Endometrial microvascular endothelial cells (primary cell): Measurements from ENCODE around the gene ADAM12. TPM values are rescaled to one million over a fixed set of nuclear protein-coding genes. Genes with fewer than 3 reads are reported as not detected.

Source experiments
- in situ Hi-C: cut with HindIII; loops from 2 replicates; pipeline ENCODE4 v1.10.0; 2017; ENCODE audit warnings: low sequenced_read_pairs, low pct_unique_long_range_greater_than_20kb; ENCODE audit errors: inconsistent ontology term
- total RNA-seq: library from RNA; depleted of rRNA; stranded (reverse); fragments of >200 nt; gene quantifications from one replicate; pipeline ENCODE4 v1.2.3, GENCODE V29; 2015; ENCODE audit errors: inconsistent ontology term

The ADAM12 gene
- total RNA-seq, 1 donor from 2014 or later: 0.28 TPM

- in situ Hi-C loops: no loop called here
Observed at GRCh38 chr10:126408953-126409641, 20.8 kb upstream of the ADAM12 start.

DNA sequence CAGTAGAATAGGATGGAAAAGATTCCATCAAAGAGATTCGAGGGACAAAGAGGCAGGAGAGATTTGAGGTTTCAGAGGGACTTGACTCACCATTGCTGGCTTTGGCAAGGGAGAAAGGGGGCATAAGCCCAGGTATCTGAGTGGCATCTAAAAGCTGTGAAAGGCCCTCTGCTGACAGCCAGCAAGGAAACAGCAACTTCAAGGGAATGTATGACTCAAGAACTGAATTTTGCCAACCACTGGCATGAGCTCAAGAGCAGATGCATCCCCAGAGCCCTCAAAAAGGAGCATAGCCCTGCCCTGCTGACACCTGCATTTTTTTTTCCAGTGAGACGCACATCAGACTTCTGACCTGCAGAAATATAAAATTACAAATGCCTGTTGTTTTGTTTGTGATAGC, 19.6 kb upstream of the ADAM12 start:
- in situ Hi-C loops: no loop called here

DNA sequence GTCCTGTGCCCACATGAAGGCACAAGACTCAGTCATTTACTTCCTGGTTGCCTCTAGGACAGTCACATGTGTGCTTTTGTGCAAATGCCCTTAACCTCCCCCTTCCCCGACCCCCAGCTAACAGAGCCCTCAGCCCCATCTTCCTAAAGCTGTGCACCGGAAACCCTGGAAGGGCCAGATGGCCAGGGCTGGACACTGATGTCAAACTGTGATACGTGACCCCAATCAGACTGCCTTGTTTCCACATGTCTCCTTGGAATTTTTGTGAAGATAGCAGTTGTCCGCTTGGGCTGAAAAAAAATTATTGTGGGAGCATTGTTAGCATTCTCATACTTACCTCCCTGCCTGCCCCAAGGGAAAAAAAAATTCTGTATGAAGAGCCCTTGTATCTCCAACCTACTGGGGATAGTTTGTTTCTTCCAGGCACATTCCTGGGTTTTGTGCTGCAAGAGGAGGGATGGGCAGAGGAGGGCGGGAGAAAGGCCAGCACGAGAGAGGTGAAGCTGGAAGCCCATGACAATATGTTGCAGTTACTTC, 17.0 kb upstream of the ADAM12 start:
- in situ Hi-C loops: no loop called here

DNA sequence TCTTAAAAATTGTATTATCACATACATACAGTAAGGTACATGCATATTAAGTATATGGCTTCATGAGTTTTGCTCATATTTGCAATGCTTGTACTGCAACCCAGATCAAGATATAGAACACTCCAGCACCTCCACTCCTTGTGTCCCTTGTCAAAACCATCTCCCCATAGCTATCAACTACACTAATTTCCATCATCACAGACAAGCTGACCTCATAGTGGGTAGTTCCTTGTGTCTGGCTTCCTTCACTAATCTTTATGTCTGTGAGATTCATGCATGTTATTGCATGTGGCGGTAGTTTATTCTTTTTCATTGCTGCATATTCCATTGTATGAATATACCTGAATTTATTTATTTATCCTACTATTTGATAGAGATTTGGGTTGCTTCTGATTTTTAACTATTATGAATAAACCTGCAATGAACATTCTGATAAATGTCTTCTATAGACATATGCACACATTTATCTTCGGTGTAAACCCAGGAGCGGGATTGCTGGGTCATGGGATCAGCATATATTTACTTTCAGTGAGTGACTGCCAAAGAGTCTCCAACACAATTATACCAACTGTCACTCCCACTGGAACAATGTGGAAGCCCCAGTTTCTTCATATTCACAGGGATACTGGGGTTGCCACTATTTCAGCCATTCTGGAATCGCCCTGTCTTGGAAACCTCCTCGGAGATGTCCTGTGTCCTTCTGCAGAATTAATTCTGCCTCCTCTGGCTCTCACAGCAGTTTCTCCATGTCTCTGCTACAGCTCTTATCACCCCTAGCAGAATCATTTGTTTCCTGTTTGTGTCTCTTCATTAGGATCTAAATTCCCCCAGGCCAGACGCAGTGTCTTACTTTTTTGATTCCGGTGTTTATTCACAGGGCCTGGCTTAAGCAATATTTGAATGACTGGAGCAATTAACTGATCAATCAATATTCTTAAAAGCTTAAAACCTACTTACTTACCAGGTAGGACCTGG, 14.7 kb upstream of the ADAM12 start:
- in situ Hi-C loops: no loop called here

DNA sequence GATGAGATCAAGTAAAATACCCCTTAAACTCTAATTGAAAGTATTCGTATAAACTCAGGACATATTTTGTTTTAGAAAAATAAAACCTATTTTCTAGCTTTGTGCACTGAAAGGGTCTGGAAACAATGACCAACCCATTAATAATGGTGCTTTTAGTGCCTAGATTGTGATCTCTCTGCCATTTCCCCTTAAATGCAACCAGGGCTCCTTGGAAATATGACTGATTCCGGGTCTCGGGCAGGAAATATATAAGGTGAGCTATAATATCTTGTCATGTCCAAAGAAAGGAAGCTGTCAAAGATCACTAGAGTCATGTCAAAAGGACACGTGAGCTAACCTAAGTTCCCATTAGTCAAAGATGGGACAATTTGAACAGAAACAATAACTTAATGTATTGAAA, 12.4 kb upstream of the ADAM12 start:
- in situ Hi-C loops: no loop called here

DNA sequence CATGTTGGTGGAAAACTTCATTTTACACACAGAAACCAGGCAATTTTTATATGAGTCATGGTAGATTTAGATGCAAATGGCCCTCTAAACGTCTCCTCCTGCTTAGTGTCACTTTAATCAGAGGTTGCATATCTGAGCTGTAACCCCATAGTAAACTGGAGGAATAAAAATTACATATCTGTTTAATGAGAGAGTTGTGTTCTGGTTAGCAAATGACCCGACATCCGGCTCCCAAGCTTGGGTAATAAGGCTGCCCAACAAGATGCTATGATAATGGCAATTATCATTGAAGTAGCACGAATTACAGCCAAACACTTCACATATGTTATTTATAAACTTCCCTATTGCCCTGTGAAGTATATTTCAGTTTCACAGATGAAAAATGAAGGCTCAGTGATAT, 10.6 kb upstream of the ADAM12 start:
- in situ Hi-C loops: no loop called here

- in situ Hi-C loops: no loop called here
Observed at GRCh38 chr10:126398383-126398743, 10.1 kb upstream of the ADAM12 start.

DNA sequence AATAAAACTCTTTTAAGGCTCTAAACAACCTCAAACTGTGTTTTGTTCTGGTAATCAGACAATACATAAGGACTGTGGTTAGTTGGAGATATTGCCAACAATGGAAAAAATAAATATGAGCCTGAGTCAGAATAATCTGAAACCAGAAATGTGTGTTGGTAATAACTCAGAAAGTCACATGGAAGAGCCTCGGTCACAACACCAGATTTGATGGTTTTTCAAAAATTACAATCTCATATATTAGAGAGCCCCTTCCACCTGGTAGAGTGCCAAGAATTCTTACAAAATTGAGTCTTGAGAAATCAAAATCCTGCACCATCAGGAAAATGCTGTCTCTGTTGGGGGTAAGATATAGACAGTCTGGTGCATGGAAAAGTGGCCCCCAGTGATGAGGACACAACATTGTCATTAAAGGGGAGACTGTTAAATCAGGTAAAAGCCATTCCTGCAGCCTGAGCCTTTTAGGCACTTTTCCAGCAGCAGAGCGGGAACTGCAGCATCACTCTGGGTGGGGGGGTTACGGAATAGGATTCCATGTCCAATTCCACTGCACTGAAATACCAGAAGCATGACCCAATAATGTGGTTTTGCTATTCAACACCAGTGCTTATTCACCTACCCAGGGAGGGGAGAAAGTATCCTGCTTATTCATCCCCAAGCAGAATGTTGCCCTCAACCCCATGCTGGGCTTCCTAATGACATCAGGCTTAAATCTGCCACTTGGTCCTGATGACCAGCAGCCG, 9.5 kb upstream of the ADAM12 start:
- in situ Hi-C loops: no loop called here

- in situ Hi-C loops: no loop called here
Observed at GRCh38 chr10:126397156-126397555, 8.9 kb upstream of the ADAM12 start.

DNA sequence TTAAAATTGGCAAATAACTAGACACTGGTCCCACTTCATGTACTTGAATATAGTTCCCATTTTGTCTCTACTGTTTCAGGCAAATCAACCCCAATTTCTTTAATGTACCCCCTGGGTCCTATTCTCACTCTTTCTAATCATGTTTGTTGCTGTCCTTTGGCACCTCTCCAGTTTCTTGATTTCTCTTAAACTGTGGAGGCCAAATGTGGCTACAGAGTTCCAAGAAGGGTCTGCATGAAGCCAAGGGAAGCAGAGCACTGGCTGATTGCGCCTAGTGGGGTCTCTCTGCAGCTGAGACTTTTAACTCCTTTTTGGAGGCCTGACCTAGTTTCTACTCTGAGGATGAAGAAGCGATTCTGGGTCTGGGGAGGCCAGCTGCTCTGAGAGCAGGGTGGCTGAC, 6.7 kb upstream of the ADAM12 start:
- in situ Hi-C loops: no loop called here

DNA sequence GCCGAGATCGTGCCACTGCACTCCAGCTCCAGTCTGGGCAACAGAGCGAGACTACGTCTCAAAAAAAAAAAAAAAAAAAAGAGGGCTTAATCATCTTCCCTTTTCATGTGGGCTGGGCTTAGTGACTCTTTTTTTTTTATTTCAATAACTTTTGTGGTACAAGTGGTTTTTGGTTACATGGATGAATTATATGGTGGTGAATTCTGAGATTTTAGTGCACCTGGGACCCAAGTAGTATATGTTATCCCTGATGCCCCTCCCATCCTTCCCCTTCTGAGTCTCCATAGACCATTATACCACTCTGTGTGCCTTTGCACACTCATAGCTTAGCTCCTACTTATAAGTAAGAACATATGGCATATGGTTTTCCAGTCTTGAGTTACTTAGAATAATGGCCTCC, 4.8 kb upstream of the ADAM12 start:
- in situ Hi-C loops: no loop called here

GRCh38 chr10:126392469-126392868, 4.2 kb upstream of the ADAM12 start:
- in situ Hi-C loops: no loop called here

GRCh38 chr10:126392068-126392467, 3.8 kb upstream of the ADAM12 start:
- in situ Hi-C loops: no loop called here

- in situ Hi-C loops: no loop called here
Observed at GRCh38 chr10:126391192-126391885, 3.1 kb upstream of the ADAM12 start.

GRCh38 chr10:126390324-126390723, 2.0 kb upstream of the ADAM12 start:
- in situ Hi-C loops: no loop called here

GRCh38 chr10:126387041-126387921, 996 bp downstream of the ADAM12 start:
- in situ Hi-C loops: no loop called here

DNA sequence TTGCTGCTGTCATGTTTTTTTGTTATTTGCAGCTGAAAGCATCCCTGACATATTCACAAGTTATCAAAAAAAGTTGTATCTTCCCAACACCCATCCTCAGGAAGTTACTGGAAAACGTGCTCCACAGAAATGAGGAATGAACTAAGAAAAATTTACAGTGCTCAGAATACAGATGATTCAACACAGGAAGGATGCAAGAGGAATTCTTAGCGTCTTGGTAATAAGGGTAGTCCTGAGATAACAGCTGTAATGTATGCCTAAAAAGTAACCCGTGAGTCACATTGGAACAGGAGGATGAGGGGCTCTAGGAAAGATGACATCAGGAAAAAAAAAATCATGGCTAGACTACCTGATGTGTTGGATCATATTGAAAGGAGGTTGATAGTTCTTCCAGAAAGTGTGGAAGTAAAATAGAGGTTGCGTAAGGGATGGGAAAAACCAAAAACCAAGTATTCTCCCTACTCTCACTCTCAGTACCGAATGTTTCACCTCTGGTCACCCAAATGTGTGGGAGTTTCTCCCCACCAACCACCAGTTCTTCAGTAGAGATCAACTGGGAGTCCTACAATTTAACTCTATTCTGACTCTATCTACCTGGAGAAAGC, 3.9 kb downstream of the ADAM12 start:
- in situ Hi-C loops: no loop called here
